H4 (cell line): Measurements from ENCODE around the gene FBXW8. TPM values are rescaled to one million over a fixed set of nuclear protein-coding genes. Genes with fewer than 3 reads are reported as not detected.

Experiments used
- DNase-seq: peaks from one replicate; pipeline ENCODE4 v3.0.0-alpha.2; 2015; ENCODE audit warnings: low spot score
- total RNA-seq: library from RNA; depleted of rRNA; stranded (reverse); fragments of >200 nt; shearing (Covaris generic); gene quantifications from 2 replicates; pipeline ENCODE4 v1.2.3, GENCODE V29; 2014

Gene FBXW8
- total RNA-seq, 1 experiment from 2014 or later = 9.8 TPM

- DNase-seq = no peak
These were observed 126.7 kb downstream of the FBXW8 start for GRCh38 chr12:117037289-117038022.

GRCh38 chr12:117038023-117038680, 127.4 kb downstream of the FBXW8 start:
- no peak for DNase-seq

DNA sequence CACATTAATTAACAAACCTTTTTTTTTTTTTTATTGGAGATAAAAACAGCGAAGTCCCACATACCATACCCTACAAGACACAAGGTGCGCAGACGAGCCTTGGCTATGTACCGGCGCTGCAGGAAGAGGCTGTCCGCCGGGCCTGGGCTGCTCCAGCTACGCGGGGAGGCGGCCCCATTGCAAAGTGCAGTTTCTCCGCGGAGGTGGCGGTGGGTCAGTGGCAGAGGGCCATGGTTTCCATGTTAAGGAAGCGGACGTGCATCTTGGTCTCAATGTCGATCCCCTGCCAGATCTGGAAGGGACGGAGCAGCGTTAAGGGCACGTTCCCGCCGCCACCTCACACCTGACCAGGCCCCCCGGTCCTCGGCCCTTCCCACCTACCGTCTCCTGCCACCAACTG, 128.2 kb downstream of the FBXW8 start:
- no peak for DNase-seq

GRCh38 chr12:117039891-117040309, 129.2 kb downstream of the FBXW8 start:
- no peak for DNase-seq

- no peak for DNase-seq
These were observed 129.7 kb downstream of the FBXW8 start for GRCh38 chr12:117040496-117040895.

DNA sequence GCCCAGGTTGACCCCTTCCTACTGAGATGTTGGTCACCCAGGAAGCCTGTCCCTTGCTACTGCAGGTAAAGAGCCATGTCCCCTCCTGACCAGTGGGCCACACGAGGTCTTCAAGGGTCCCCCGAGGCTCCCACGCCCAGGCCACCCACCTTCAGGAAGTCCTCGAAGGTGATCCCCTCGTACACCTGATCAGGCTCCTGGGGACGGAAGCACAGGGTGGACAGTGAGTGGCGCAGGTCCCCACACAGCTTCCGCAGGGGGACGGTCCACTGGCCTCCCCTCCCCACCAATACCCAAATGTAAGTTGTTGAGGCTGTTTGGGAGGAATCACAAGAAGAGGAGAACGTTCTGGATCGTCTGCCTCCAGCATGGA, 131.0 kb downstream of the FBXW8 start:
- DNase-seq = no peak

- DNase-seq = no peak
These were observed 131.6 kb downstream of the FBXW8 start for GRCh38 chr12:117042171-117042842.

GRCh38 chr12:117042862-117043261, 132.1 kb downstream of the FBXW8 start:
- no peak for DNase-seq

DNA sequence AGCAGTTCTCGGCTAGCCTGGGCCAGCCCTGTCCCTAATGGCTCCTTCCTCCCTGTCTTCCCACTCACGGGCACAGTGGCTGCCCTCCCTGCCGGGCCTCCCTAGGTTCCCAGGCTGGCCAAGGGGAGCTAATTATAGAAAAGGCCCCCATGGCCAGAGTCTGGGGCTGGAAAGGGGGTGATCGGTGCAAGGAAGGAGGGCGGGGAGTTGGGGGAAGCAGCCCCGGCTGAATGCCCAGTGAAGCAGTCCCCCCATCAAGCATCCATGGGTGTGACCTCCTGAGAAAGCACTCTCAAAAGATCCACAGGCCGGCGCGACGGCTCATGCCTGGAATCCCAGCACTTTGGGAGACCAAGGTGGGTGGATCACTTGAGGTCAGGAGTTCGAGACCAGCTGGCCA, 133.6 kb downstream of the FBXW8 start:
- no peak for DNase-seq

- no peak for DNase-seq
These were observed 134.0 kb downstream of the FBXW8 start for GRCh38 chr12:117044790-117045159.

GRCh38 chr12:117045160-117046010, 134.6 kb downstream of the FBXW8 start:
- DNase-seq = no peak

DNA sequence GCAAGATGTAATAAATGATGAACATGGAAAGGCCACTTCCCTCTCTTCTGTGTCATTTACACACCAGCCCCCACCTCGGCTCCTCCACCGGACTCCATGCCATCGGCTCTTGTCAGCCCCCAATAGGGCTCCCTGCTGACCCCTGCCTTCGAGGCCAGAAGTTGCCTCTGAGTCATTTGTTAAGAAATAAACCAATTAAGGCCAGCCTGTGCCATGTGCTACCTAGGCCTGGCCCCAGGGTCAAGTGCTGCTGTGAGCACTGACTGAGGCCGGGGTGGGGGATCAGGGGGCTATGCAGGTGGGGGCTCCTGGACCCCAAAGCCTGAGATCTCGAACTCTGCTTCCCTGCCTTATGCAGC, 135.2 kb downstream of the FBXW8 start:
- no peak for DNase-seq

- no peak for DNase-seq
These were observed 135.7 kb downstream of the FBXW8 start for GRCh38 chr12:117046425-117046824.

- no peak for DNase-seq
These were observed 136.2 kb downstream of the FBXW8 start for GRCh38 chr12:117046861-117047530.

DNA sequence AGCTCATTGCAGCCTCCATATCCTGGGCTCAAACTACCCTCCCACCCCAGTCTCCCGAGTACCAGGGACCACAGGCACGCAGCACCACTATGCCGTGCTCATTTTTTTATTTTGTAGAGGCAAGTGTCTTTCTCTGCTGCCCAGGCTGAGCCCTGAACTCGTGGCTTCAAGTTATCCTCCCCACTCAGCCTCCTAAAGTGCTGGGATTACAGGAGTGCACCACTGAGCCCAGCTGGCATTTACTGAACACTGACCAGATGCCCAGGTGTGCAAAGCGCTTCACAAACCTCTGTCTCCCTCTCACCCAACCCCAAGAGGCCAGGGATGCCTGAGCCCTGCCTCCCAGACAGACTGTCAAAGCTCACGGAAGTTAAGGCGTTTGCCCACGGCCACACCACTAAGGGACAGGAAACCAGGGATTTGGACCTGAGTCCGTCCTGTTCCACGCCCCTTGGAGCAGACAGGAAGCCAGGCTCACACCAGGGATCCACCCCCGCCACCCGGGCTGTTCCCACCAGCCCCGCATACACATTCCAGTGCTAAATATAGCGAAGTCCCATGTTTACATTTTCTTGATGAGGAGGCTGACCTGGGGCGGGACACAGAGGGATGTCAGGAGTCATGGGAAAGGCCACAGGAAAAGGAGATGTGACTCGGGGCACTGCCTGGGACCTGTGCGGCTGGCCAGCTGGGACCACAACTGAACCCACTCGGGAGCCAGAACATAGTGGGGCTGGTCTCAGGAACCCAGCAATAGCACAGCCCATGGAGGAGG, 137.2 kb downstream of the FBXW8 start:
- DNase-seq = peak; percentile 73

- DNase-seq = no peak
These were observed 137.8 kb downstream of the FBXW8 start for GRCh38 chr12:117048585-117048904.

- no peak for DNase-seq
These were observed 138.5 kb downstream of the FBXW8 start for GRCh38 chr12:117049295-117049694.

DNA sequence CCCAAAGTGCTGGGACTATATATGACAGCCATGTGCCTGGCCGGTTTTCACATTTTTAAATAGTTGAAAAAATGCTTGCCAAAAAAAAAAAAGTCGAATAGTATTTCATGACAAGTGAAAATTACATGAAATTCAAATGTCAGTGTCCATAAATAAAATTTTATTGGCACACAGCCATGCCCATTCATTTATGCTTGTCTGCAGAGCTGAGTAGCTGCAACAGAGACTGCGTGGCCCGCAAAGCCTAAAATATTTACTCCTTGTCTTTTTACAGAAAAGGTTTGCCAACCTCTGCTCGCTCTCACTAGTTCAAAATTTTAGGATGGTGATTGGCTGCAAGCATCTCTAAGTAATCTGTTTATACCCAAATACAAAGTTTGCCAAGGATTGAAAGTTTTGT, 139.3 kb downstream of the FBXW8 start:
- DNase-seq = no peak

DNA sequence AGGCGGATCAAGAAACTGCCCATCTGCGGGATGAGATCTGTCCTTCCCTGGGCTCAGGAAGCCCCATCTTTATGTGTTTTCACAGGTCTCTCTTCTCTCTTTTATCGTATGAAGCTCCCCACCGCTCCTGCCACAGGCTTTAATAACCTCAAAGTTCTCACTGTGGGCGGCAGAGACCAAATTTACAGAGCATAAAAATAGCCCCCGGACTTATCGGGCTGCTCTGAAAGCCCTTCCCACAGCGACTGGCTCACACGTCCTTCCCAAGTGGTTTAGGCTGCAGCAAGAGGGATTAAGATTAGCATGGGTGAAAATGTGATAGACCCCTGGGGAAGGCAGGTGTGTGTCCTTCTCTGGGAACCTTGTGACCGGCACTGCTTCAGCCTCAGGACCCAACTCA, 140.6 kb downstream of the FBXW8 start:
- DNase-seq = no peak

DNA sequence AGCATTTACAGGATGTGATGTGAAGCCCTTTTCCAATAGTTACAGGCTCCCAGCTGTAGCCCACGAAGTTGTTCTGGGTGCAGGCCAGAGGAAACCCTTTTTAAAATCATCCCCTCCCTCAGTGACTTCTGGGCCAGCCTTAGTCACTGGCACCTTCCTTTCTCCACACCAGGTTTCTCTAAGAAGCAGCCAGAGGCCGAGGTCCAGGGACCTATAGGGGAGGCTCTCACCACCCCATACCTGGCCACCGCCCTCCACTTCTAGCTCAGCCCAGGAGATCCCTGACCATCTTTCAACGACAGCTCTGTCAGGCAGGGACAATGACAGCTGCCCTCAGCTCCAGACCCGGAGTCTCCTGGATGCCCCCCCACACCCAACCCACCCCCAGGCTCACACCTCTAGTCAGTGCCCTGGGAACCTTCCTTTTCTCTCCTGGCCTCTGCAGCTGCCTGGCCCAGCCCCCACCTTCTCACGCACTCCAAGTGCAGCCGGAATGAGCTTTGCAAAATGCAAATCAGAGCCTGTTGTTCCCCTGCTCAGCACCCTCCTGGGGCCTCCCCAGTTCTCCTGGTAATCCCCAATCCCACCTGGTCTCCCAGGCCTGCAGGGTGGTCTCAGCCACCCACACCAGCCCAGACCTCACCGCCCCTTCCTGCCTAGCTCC, 141.8 kb downstream of the FBXW8 start:
- DNase-seq = no peak

DNA sequence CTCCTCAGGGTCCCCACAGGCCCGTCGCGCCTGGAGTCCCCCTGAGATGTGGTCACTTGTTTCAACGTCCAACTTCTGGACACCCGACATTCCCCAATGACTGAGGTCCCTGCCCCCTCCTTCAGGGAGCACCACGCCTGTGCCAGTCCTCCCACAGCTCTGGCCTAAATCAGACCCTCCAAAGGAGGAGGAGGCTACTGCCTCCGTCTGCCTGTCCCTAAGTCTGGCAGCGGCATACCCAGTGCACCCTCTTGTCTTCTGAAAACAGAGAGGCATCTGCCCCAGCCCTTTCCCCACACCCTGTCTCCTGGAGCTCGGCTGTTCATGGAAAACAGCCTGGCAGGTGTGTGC, 142.3 kb downstream of the FBXW8 start:
- DNase-seq = no peak
